H1 (cell line): Measurements from ENCODE around the gene BIK.

Experiments
- BACH1 ChIP-seq: IDR thresholded peaks from 2 replicates; pipeline ENCODE4 v1.6.1; 2012; ENCODE audit warnings: low read length, improper control_type of control experiment
- EP300 ChIP-seq, 2 experiments: IDR thresholded peaks; 1 replicate in 1 of 2; 2 replicates in 1 of 2; pipeline ENCODE4 v1.6.1; 2011 to 2012; ENCODE audit warnings: low read depth in 2 of 2, low read length in 2 of 2, mild to moderate bottlenecking in 2 of 2, borderline replicate concordance in 1 of 2, inconsistent platforms in 1 of 2, moderate library complexity in 1 of 2
- POLR2A ChIP-seq, 2 experiments: IDR thresholded peaks; 1 replicate in 1 of 2; 2 replicates in 1 of 2; pipeline ENCODE4 v1.6.1; 2011; ENCODE audit warnings: low read depth in 2 of 2, low read length in 2 of 2, mild to moderate bottlenecking in 2 of 2; ENCODE audit errors: control extremely low read depth in 1 of 2
- POLR2AphosphoS5 ChIP-seq: IDR thresholded peaks from 2 replicates; pipeline ENCODE4 v1.6.1; 2011; ENCODE audit warnings: low read depth, low read length
- RAD21 ChIP-seq, 2 experiments: IDR thresholded peaks in 1 of 2; conservative IDR thresholded peaks in 1 of 2; 2 replicates each; pipeline ENCODE4 v1.6.1; 2011; ENCODE audit warnings: low read depth in 2 of 2, low read length in 2 of 2, improper control_type of control experiment in 1 of 2, inconsistent platforms in 1 of 2, mild to moderate bottlenecking in 1 of 2, moderate library complexity in 1 of 2
- SIN3A ChIP-seq, 2 experiments: IDR thresholded peaks in 1 of 2; conservative IDR thresholded peaks in 1 of 2; 2 replicates each; pipeline ENCODE4 v1.6.1; 2011 to 2012; ENCODE audit warnings: low read length in 2 of 2, improper control_type of control experiment in 1 of 2, low read depth in 1 of 2, mild to moderate bottlenecking in 1 of 2
- SIX5 ChIP-seq: IDR thresholded peaks from 2 replicates; pipeline ENCODE4 v1.6.1; 2011; ENCODE audit warnings: mild to moderate bottlenecking, low read depth, low read length
- TF ChIP-seq, protein P1 (sequence below), 3 experiments: IDR thresholded peaks; 1 replicate in 2 of 3; 2 replicates in 1 of 3; pipeline versions ENCODE4 v1.5.1 to v1.6.1; 2011; ENCODE audit warnings: low read length in 3 of 3, mild to moderate bottlenecking in 3 of 3, inconsistent platforms in 2 of 3, low read depth in 1 of 3, moderate library complexity in 1 of 3; ENCODE audit not compliant: insufficient read depth in 1 of 3; ENCODE audit errors: control extremely low read depth in 1 of 3

GRCh38 chr22:43080616-43081015 is 29.9 kb upstream of the BIK start:
- TF ChIP-seq SIX5, result no peak
- TF ChIP-seq, protein P1, sequence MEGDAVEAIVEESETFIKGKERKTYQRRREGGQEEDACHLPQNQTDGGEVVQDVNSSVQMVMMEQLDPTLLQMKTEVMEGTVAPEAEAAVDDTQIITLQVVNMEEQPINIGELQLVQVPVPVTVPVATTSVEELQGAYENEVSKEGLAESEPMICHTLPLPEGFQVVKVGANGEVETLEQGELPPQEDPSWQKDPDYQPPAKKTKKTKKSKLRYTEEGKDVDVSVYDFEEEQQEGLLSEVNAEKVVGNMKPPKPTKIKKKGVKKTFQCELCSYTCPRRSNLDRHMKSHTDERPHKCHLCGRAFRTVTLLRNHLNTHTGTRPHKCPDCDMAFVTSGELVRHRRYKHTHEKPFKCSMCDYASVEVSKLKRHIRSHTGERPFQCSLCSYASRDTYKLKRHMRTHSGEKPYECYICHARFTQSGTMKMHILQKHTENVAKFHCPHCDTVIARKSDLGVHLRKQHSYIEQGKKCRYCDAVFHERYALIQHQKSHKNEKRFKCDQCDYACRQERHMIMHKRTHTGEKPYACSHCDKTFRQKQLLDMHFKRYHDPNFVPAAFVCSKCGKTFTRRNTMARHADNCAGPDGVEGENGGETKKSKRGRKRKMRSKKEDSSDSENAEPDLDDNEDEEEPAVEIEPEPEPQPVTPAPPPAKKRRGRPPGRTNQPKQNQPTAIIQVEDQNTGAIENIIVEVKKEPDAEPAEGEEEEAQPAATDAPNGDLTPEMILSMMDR (IDR thresholded peaks at IDR 0.05; ENCODE audit: control extremely low read depth in 1 of 3, insufficient read depth in 1 of 3, low read depth in 1 of 3, low read length in 3 of 3), result no peak
- TF ChIP-seq EP300 (IDR thresholded peaks at IDR 0.05; ENCODE audit: borderline replicate concordance in 1 of 2, low read depth in 2 of 2, low read length in 2 of 2), result no peak
- TF ChIP-seq POLR2A (IDR thresholded peaks at IDR 0.05; ENCODE audit: control extremely low read depth in 1 of 2, low read depth in 2 of 2, low read length in 2 of 2), result no peak
- TF ChIP-seq SIN3A (conservative IDR thresholded peaks at IDR 0.05 in 1 of 2, IDR thresholded peaks at IDR 0.05 in 1 of 2; ENCODE audit: low read depth in 1 of 2, low read length in 2 of 2), result no peak
- no peak for TF ChIP-seq POLR2AphosphoS5
- no peak for TF ChIP-seq BACH1
- no peak for TF ChIP-seq RAD21 (IDR thresholded peaks at IDR 0.05 in 1 of 2, conservative IDR thresholded peaks at IDR 0.05 in 1 of 2; ENCODE audit: low read depth in 2 of 2, low read length in 2 of 2)
